Measurements from ENCODE around the gene PITPNM3.

The PITPNM3 gene

GRCh38 chr17:6471531-6472465 is 84.6 kb downstream of the PITPNM3 start:
- H2AFZ ChIP-seq (ENCODE audit: low read depth) = no peak overlapping the region
- H3K27me3 ChIP-seq (ENCODE audit: insufficient read depth, low read depth) = no peaks in the 10 kb centered on the region
- TF ChIP-seq, protein P1, sequence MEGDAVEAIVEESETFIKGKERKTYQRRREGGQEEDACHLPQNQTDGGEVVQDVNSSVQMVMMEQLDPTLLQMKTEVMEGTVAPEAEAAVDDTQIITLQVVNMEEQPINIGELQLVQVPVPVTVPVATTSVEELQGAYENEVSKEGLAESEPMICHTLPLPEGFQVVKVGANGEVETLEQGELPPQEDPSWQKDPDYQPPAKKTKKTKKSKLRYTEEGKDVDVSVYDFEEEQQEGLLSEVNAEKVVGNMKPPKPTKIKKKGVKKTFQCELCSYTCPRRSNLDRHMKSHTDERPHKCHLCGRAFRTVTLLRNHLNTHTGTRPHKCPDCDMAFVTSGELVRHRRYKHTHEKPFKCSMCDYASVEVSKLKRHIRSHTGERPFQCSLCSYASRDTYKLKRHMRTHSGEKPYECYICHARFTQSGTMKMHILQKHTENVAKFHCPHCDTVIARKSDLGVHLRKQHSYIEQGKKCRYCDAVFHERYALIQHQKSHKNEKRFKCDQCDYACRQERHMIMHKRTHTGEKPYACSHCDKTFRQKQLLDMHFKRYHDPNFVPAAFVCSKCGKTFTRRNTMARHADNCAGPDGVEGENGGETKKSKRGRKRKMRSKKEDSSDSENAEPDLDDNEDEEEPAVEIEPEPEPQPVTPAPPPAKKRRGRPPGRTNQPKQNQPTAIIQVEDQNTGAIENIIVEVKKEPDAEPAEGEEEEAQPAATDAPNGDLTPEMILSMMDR (conservative IDR thresholded peaks at IDR 0.05; ENCODE audit: low read depth, low read length) = no peak
- no peaks in the 10 kb centered on the region for H4K20me1 ChIP-seq (ENCODE audit: insufficient read depth)
- no peak overlapping the region for H3K4me2 ChIP-seq
- H3K4me3 ChIP-seq (IDR thresholded peaks at IDR 0.05; ENCODE audit: insufficient read depth, low read depth, low read length) = no peak overlapping the region
- H3K27ac ChIP-seq = no peak overlapping the region
- no peaks in the 10 kb centered on the region for H3K4me1 ChIP-seq (ENCODE audit: low read depth, poor library complexity, severe bottlenecking)
- no peak overlapping the region for H3K9ac ChIP-seq
- no peaks in the 10 kb centered on the region for H3K79me2 ChIP-seq (ENCODE audit: insufficient read depth, low read depth)
- H3K36me3 ChIP-seq (ENCODE audit: insufficient read depth) = no peaks in the 10 kb centered on the region

- H3K4me2 ChIP-seq = no peak overlapping the region
- no peaks in the 10 kb centered on the region for H3K36me3 ChIP-seq (ENCODE audit: insufficient read depth)
- H3K4me1 ChIP-seq (ENCODE audit: low read depth, poor library complexity, severe bottlenecking) = no peaks in the 10 kb centered on the region
- no peak overlapping the region for H3K4me3 ChIP-seq (IDR thresholded peaks at IDR 0.05; ENCODE audit: insufficient read depth, low read depth, low read length)
- no peaks in the 10 kb centered on the region for H3K79me2 ChIP-seq (ENCODE audit: insufficient read depth, low read depth)
- H3K27ac ChIP-seq = no peak overlapping the region
- TF ChIP-seq, protein P1 (conservative IDR thresholded peaks at IDR 0.05; ENCODE audit: low read depth, low read length) = no peak
- no peak overlapping the region for H2AFZ ChIP-seq (ENCODE audit: low read depth)
- no peaks in the 10 kb centered on the region for H3K27me3 ChIP-seq (ENCODE audit: insufficient read depth, low read depth)
- no peak overlapping the region for H3K9ac ChIP-seq
- H4K20me1 ChIP-seq (ENCODE audit: insufficient read depth) = no peaks in the 10 kb centered on the region
Observed at GRCh38 chr17:6470751-6471521, 85.4 kb downstream of the PITPNM3 start.

DNA sequence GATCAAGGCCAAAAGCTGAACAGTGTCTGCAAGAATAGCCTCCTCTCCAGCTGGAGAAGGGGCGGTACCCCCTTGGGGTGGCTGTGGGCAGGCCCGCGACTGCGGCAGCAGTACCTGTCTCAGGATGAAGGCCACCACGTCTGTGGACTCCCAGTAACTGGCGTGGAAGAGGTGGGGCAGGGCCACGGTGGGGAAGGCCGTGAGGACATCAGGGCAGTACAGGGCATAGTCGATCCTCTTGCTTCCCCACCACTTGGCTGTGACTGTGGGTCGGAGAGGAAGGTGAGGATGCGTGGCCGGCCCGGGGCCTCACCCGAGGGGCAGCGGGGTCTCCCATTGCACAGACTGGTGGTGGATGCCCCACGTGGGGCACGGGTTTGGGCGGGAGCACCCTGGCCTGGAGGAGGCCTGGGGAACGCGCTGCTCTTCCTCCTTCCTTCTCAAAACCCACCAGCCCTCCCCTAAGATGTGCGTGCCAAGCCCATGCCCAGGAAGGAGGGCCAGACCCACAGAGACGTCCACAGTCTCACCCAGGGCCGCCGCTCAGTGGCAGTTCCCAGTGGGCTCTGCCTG is 86.1 kb downstream of the PITPNM3 start:
- no peak overlapping the region for H3K27ac ChIP-seq
- TF ChIP-seq, protein P1 (conservative IDR thresholded peaks at IDR 0.05; ENCODE audit: low read depth, low read length) = no peak
- H3K4me2 ChIP-seq = no peak overlapping the region
- H2AFZ ChIP-seq (ENCODE audit: low read depth) = no peak overlapping the region
- H3K9ac ChIP-seq = no peak overlapping the region
- H3K27me3 ChIP-seq (ENCODE audit: insufficient read depth, low read depth) = no peaks in the 10 kb centered on the region
- H3K79me2 ChIP-seq (ENCODE audit: insufficient read depth, low read depth) = no peaks in the 10 kb centered on the region
- no peaks in the 10 kb centered on the region for H3K36me3 ChIP-seq (ENCODE audit: insufficient read depth)
- no peak overlapping the region for H3K4me3 ChIP-seq (IDR thresholded peaks at IDR 0.05; ENCODE audit: insufficient read depth, low read depth, low read length)
- no peaks in the 10 kb centered on the region for H4K20me1 ChIP-seq (ENCODE audit: insufficient read depth)
- H3K4me1 ChIP-seq (ENCODE audit: low read depth, poor library complexity, severe bottlenecking) = no peaks in the 10 kb centered on the region

DNA sequence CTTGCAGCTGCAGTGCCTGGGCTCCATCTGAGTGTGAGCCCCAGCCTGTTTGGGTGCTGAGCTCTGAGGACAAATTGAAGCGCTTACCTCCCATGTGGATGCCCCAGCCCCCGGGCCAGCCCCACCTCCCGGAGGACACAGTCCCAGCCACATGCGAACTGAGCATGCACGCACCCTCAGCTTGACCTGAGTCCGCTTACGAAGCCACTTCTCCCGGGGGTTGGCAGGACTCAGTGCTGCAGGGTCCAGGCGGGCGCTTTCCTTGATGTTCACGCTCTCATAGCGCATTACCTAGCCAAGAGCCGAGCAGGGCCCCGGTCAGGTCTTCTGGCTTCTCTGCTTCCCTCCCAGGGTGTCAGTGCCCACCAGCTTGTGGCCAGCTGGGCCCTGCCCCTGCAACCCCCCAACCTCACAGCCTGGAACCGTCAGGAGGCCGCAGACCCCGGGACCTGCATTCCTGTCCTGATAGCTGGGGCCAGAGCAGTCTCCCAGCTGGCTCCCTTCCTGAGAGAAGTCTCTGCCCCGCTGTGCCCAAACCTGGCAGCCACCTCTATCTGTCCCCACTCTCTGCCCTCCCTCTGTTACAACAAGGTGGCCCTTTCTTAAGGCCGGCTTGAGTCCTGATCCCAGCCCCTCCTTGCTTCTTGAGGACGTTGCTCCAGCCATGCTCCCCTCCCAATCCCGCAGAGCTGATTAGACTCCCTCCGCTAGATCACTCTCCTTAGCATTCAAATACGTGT is 88.1 kb downstream of the PITPNM3 start:
- Histone ChIP-seq H3K4me1 (ENCODE audit: low read depth, poor library complexity, severe bottlenecking) (no peaks in the 10 kb centered on the region), H3K4me3 (IDR thresholded peaks at IDR 0.05; ENCODE audit: insufficient read depth, low read depth, low read length) (no peak overlapping the region), H4K20me1 (ENCODE audit: insufficient read depth) (no peaks in the 10 kb centered on the region), H3K9ac (no peak overlapping the region), H2AFZ (ENCODE audit: low read depth) (no peak overlapping the region), H3K4me2 (no peak overlapping the region), H3K36me3 (ENCODE audit: insufficient read depth) (no peaks in the 10 kb centered on the region), H3K79me2 (ENCODE audit: insufficient read depth, low read depth) (no peaks in the 10 kb centered on the region), H3K27me3 (ENCODE audit: insufficient read depth, low read depth) (no peaks in the 10 kb centered on the region), H3K27ac (no peak overlapping the region)
- TF ChIP-seq, protein P1 (conservative IDR thresholded peaks at IDR 0.05; ENCODE audit: low read depth, low read length) = no peak
